Effector CD8-positive, alpha-beta T cell (primary cell): ENCODE measurements around the gene GID8.
"Not testable (repeated sequence)": the region's sequence is repeated elsewhere in the genome, so short reads cannot be mapped to it uniquely, and the experiment has no call there.

Source experiments
- DNase-seq: peaks from one replicate; lab custom pipeline; 2025; lab: John Stamatoyannopoulos, UW

GID8 gene

DNA sequence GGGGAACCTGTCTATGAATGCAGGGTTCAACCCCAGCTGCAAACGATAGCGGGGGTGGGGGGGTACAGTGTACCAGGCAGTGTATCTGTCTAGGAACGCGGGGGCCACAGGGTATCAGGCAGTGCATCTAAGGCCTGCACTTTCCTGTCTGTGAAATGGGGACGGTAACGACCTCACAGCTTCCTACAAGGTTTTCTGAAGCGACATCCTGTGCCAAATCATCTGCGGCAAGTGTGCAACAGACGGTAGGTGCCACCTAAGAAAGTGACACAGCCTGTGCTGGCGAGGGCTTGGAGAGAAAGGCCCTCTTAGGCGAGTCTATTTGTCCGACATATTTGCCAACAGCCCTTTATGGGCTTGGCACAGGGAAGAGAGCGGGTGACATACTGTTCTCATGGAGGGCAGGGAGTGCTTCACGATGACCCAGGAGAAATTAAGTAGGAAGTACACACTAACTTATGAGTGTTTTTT is 15.5 kb upstream of the GID8 start:
- no peak for DNase-seq

DNA sequence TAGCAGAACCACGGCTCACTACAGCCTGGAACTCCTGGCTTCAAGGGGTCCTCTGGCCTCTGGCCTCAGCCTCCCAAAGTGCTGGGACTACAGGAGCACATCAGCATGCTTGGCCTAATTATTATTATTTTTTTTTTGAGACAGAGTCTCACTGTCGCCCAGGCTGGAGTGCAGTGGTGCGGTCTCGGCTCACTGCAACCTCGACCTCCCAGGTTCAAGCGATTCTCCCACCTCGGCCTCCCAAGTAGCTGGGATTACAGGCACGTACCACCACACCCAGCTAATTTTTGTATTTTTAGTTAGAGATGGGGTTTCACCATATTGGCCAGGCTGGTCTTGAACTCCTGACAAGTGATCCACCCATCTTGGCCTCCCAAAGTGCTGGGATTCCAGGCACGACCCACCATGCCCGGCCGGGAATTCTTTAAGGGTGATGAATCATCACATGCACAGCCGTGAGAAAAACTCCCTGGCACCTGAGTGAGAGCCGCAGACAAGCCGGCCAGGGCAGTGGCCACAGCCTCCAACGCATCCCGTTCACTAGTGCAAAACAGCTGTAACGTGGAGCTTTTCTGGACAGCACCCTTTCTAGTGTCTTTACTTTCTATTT is 14.8 kb upstream of the GID8 start:
- DNase-seq, result not testable (repeated sequence)

DNA sequence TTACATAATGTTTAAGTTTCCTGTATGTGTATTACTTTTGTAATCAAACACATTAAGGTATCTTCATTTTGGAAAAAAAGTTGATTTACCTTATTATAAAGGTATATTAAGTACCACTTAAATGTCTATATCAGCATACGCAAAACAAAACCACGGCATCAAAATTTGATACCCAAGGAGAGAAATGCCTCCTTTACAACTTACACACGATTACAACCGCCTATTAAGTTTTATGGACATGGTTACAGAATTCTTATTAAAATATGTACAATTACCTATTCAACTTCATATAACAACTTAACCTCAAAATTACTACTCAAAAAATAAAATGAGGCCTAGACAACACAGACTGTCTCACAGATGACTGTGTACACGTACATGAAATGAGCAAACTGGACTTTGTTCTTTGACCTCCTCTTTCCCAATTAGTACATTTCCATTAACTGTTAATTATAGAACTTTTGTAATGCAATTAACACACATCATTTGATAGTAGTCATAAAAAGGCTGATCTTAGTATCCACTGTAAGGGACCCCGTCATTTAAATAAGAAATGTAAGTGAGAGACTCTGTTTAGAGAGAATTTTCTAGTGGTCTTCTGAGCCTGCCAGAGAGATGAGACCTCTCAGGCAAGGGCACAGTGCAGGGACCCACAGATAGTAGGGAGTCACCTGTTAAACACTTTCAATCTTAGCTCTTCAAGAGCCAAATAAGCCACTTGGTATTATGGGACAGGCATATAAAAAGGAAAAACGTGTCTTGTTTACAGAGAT is 14.1 kb upstream of the GID8 start:
- no peak for DNase-seq

DNA sequence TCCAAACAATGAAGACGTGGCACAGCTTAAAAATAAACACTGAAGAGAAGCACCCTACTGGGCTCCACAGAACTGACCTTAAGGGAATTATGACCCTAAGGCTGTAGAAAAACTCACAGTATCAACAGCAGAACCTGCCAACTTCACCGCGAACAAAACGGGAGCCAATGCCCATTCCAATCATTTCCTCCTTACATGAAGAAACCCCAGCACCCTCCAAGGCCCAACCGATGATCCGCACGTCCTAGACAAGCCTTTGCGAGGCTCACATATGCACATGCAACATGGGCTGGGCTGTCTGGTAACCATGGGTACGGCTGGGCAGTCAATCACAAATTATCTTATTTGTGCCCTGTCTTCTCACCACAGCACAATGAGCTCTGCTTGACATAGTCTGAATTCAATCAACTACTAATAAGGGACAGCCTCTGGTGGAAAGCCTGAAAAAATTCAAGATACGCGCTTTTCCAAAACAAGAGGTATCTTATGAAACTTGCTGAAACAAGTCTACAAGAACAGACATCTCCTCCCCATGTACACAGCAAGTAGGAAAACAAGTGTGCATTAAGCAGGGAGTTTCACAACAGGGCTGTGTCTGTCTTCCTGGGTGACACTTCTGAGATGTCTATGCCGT is 13.4 kb upstream of the GID8 start:
- DNase-seq, result no peak

DNA sequence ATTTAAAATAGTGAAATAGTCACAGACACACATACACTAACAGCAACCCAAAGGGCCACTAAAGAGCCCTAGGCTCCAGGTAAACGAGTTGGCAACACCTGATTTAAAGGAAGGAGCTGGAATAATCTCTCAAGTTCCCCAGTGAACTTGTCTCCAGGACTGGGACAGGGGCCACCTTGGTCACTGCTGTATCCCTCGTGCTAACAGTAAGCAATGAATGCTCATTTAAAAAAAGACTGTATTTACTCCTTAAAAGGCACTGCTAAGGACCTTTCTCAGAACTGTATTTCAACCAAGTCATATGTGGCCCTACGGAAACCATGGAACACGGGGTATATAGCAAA is 12.9 kb upstream of the GID8 start:
- DNase-seq, result no peak

DNA sequence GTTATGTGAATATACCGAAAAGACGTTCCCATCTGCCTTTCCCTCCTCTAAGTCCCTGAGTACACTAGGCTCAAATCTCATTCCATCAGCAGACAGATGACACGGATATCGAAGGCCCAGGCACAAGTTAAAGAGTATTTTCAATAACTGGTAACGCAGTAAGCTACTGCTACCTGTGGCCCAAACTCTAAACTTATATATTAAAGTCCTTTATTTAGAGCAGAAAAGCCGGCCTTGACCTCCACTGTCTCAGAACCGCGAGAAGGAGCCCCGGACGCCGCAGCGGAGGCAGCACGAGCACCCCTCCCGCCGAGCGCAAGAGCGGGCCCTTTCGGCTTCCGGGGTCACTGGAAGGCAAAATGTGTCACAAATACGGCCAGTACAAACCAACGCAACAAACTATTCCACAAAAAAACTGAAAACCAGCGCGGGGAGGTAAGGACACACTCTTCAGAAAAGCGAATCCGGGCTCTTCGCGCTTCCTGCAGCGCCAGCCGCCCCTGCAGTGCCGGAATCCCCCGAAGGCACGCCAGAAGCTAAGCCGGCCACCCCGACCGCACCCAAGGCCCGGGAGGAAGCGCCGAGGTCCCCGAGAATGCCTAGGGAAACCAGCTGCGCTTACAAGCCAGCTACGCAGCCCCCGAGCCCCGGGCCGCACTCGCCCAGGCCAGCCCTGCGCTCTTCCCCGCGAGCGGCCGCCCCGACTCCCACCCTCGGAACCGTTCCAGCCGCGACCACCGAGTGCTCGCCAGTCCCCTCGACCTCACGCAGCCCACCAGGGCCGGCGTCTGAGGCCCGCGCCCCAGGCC is 12.3 kb upstream of the GID8 start:
- peak; percentile 33 for DNase-seq

DNA sequence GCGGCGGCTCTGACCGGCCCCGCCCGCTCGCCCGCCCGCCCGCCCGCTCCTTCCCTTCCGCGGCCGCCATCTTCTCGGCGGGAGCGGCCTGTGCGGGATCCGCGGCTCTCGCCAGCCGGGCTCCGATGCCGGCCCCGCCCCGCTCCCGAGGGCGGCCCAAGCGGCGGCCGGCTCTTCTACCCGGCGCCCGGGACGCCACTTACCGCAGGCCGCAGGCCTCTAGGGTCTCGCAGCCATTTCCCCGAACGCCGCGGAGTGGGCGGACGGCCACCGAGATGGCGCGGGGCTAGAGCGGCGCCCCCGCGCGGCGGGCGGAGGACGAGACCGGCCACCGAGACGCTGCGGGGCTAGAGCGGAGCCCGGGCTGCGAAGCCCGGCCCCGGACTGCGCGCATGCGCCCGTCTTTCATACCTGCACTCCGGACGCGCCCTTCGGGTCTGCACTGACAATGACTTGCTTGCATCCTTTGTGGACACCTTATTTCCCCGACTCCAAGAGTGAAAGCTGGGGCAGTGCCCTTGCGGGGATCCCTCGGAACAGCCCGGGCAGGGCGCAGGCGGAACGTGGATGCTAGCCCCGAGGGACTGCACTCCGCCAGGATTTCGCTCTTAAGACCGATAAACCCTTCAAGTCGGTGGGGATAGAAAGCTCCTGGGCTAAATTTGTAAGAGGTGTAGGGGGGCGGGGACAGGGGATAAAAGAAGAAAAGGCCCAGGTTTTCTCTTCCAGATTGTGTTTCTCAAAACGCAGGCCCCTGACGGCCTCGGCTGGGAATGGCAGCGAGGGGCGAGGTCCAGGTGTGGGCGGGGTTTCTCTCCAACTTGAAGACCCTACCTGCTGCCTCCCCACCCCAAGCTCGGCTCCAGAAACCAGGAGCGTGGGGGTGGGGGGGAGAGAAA is 11.5 kb upstream of the GID8 start, which contains the start of gene DIDO1:
Gene DIDO1, minus strand, starts transcription at position 277 of the 899 bp plus-strand sequence.
- peak; percentile 75 for DNase-seq

DNA sequence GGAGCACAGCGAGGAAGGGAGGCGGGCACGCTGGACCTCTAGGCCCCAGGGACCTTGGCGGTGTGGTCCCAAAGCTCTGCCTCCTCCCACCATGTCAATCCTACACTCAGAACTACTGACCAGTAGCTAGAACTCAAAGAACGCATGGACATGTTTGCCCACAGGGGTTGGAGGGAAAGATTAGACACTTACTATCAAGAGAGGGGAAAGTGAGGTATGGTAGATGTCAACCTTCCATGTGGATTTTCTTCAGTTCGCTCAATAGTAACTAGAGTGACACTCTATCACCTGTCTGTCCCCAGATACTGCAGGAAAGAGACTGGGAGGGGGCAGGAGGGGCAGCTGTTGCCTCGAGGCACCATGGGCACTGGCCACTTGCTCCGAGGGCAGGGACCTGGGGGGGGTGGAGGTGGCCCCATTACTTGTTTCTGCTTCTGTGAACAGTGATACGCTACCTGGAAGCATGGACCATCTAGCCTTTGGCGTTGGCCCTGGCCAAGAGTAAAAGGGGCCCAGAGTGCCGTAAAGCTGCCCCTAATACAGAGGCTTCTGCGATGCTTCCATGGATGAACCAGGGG is 10.7 kb upstream of the GID8 start:
- DNase-seq, result no peak

DNA sequence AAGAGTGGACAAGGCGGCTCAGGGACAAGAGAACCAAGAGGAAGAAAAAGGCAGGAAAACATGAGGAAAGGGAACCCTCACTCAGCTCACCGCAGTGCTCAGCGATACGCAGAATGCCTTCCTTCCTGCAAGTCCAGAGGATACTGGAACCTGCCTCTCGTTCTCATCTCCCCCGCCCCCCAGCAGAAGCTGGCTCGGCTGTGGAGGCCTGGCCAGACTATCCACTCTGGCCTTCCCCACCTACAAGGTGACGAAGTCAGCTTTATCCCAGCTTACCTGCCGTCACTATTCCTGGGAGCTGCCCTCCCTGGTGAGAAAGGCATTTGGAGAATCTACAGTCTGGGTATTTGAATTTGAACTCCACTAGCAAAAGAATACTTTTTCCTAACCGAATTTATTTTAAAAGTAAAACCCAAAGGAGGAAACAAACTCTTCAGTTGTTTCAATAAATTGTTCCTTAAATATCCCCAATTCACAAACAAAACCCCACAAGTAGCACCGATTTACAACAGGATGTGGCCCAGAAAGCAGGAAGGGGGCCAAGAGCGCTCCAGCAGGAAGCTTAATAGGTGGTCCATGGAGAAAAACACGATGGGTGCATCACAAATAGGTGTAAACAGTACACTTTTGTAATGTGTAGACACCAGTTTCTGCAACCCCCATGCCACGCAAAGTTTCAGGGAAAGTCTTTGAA is 9.6 kb upstream of the GID8 start:
- no peak for DNase-seq

DNA sequence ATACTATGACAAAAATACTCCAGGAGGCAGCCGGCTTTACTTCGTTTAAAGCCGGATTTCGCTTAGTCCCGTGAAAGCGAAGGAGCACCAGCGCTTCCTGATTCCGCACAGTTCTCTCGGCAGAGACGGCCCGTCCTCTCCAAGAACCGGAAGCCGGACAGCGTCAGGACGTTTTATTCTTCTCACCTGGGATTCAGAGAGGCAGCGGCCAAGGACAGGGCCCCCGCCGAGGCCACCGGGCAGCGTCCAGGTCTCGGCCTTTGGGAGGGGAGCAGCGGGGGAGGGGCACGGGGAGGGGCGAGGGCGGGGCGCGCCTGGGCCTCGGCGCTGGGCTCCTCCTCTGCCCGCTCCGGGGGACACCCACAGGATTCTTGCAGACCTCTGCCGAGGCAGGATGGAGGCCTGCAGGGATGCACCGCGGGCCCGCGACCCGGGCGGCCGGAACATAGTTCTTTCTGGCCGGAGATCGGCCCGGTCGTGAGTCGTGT is 8.9 kb upstream of the GID8 start:
- DNase-seq, result peak; percentile 45

DNA sequence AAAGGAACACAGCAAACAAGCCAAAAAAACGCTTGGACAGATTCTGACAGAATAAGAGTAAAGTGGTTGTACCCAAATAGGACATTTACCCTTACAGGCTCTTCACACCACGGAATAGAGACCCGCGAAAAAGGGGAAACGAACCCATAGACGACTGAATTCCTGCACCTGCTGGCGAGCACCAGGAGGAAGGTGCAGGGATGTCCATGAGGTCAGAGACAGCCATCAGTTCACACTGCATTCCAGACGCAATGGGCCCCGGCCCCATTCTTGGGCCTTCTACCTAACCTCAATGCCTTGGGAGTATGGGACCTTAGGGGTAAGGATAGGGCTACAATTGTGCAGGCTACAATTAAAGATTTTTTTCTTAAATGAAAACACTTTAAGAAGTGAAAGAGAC is 6.5 kb upstream of the GID8 start:
- no peak for DNase-seq

DNA sequence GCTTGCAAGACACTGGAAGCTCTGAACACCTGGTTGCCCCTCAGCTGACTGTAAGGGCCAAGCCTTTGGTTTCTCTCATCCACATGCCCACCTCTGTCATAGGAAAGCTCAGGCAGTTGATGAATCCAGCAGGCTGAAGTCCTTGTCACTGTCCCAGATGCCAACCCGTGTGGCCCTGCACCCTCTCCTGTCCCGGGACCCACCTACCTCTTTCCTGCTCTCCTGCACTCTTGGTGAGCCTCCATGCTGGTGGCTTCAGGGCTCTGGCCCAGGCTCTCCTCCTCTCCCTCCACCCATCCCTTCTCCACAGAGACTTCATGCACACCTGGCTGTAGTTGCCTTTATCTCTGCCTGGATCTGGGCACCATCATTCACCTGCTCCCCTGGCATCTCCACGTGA is 4.0 kb upstream of the GID8 start:
- no peak for DNase-seq

DNA sequence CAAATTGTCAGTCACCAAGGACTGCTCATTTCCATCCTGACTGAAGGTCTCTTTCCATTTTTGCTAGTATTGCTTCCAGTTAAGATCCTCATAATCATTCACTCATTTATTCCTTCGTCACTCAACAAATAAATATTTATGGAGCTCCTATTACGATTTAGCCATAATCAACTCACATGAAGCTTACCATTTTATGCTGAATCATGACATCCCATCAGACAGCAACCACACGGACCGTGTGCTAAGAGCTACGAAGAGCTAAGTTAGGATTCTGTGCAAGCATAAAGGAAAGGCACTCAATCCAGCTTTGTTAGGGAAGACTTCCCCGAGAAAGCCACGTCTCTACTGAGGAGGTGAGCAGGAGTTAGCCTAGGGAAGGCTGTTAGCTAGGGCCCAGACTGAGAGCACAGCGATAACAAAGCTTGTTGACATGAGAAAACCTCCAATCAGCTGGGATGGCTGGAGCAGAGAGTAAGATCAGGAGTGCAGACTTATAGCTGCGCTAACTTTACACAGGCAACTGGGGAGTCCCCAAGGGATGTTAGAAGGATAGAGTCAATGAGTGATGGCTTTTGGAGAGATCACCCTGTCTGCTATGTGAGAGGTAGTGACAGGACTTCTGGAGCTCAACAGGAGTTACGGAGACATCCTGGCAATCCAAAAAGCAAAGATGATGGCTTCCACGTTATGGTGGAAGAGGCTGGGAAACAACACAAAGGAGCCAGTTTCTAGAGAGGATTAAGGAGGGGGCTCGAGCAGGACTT is 2.6 kb upstream of the GID8 start:
- DNase-seq, result no peak

DNA sequence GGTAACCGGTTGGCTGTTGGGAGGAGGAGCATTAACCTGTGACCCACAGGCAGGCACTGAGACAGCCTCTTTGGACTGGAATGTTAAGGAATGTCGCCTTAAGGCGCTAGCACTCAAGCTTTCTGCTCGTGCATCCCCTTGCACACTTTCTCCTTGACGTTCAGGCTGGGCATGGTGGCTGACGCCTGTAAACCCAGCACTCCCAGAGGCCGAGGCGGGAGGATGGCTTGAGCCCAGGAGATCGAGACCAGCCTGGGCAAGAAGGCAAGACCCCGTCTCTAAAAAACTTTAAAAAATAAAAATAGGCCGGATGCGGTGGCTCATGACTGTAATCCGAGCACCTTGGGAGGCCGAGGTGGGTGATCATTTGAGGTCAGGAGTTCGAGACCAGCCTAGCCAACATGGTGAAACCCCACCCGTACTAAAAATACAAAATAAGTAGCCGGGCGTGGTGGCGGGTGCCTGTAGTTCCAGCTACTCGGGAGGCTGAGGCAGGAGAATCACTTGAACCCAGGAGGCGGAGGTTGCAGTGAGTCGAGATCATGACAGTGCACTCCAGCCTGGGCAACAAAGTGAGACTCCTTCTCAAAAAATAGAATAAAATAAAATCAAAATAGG is 1.9 kb upstream of the GID8 start:
- no peak for DNase-seq

DNA sequence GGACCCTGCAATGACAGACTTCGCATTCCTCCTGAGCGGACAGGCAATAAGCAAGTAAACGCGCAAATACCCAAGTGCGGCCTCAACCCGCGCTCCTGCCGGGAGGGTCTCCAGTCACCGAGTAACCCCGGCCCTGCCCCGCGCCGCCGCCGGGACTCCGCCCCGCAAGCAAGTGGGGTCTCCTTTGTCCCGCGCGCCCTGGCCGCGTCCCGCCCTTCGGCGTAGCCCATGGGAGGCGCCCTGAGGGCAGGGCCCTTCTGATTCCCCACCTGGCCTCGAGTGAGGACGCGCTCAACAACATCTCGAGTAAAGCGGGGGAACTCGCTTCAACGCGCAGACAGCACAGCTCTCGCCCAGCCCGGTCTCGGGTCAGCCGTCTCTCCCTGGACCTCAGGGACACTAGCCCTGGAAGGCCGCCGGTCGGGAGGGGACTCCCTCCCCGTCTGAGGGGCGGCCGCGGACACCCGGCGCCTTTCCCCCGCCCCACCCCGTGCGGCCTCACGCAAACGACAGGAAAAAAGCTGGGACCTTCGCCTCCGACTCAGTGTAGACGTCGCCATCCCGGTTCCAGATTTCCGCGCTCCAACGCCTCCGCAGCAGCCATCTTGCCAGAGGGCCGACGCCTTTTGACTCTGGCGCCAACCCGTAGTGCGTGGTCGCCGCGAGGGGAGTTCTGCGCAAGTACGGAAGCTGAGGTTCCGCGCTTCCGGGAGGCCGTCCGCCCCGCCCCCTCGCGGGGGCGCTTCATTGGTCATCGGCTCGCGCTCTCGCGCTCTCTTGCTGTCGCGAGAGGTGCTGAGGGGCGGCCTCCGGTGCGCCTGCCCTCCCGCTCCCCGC is 461 bp upstream of the GID8 start:
- DNase-seq, result peak; percentile 96

DNA sequence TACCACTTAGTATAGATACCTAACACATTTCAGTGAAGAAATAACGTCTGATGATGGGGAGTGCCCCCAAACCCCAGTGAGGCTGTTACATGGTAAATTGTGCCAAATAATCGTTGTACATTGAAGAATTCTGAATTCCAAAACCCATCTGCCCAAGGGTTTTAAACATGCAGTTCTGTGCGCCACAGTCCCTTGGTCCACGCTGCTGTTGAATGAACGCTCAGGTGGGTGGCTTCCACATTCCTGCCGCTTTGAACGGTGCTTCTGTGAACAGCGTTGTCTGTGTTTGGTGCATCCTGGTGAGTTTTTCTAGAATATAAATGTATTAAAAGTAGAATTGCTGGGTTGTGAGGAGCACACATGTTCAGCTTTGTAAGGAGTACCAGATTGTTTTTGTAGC is 2.9 kb downstream of the GID8 start:
- DNase-seq, result no peak

DNA sequence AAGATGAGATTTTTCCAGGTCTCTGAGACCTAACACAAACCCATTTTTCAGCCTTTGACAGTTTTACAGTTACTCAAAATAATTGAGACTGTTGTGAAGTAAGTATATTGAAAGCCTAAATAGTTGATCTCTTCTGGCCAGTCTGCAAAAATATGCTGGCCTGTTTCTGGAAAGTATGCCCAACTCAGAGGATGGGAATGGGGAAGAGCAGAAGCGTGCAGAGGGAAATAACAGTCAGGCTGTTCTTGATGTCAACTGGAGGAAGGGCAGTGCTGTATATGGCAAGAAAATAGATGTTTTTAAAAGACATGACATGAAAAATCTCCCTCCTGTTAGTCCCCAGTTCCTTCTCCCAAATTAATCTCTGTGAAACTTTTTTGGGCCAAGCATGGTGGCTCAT is 3.8 kb downstream of the GID8 start:
- no peak for DNase-seq

DNA sequence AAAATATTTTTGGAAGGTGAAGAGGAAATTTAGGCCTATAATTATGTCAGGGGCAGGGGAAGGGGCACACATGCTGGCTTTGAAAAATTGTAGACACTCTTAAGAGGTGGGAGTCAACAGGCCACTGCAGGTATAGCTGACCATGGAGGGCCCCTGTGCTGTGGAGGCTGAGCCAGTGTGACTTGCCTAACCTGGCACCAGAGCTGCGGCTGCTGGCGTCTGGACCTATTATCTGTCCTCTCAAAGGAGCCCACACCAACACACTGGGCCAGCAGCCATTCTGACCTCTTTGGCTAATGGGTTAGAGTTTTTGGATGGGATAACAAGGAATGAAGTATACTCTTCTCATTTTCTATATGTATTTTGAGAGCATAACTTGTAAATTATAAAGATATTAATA is 4.5 kb downstream of the GID8 start:
- no peak for DNase-seq
